Esophagus muscularis mucosa (tissue), 4 donors: ENCODE data around the gene HOXB7. TPM values are rescaled to one million over a fixed set of nuclear protein-coding genes. Genes with fewer than 3 reads are reported as not detected.

ENCODE experiments used
- DNase-seq: peaks from one replicate; pipeline ENCODE4 v3.0.0-alpha.2; 2017; ENCODE audit errors: extremely low spot score
- H3K27ac ChIP-seq, 4 donors: fragments of 200-600 bp; sonication (generic); replicated peaks in 1 of 4; 1 replicate in 3 of 4; 2 replicates in 1 of 4; pipeline ENCODE4 v1.5.1; 2016 to 2019; ENCODE audit warnings: mild to moderate bottlenecking in 1 of 4
- H3K27me3 ChIP-seq, 4 donors: fragments of 200-600 bp; sonication (generic); one replicate each; pipeline versions ENCODE4 v1.5.1 to v1.6.0; 2016 to 2019
- H3K36me3 ChIP-seq, 4 donors: fragments of 200-600 bp; sonication (generic); one replicate each; pipeline ENCODE4 v1.5.1; 2016 to 2019
- H3K4me1 ChIP-seq, 4 donors: fragments of 200-600 bp; sonication (generic); one replicate each; pipeline ENCODE4 v1.5.1; 2016 to 2019
- H3K4me3 ChIP-seq, 4 donors: fragments of 200-600 bp; sonication (generic); 1 replicate in 2 of 4; 2 replicates in 2 of 4; pipeline ENCODE4 v1.5.1; 2016 to 2019; ENCODE audit warnings: mild to moderate bottlenecking in 4 of 4, moderate library complexity in 1 of 4
- H3K9me3 ChIP-seq, 4 donors: fragments of 200-600 bp; sonication (generic); 1 replicate in 3 of 4; 2 replicates in 1 of 4; pipeline ENCODE4 v1.5.1; 2016 to 2019
- EP300 ChIP-seq: sonication (generic); formaldehyde crosslinking; IDR thresholded peaks from one replicate; pipeline ENCODE4 v1.6.1; 2017; ENCODE audit warnings: antibody characterized with exemption
- POLR2A ChIP-seq: fragments of 450-650 bp; IDR thresholded peaks from one replicate; pipeline ENCODE4 v1.6.1; 2017; ENCODE audit warnings: antibody characterized with exemption, moderate library complexity, mild to moderate bottlenecking, low read depth
- POLR2AphosphoS5 ChIP-seq, 2 donors: sonication (generic); formaldehyde crosslinking; IDR thresholded peaks; one replicate each; pipeline ENCODE4 v1.6.1; 2017; ENCODE audit warnings: antibody characterized with exemption in 2 of 2
- WGBS: methylation state at CpG from one replicate; pipeline ENCODE4 v1.1.5; 2018; 5-methylcytosine and 5-hydroxymethylcytosine counted together
- intact Hi-C: fragments of 100-400 bp; cut with DNase I; formaldehyde crosslinking; loops from one replicate; pipeline ENCODE4 v1.15.1; 2023
- total RNA-seq, 4 donors: library from RNA; depleted of rRNA; stranded (reverse); fragments of >200 nt; gene quantifications; one replicate each; pipeline versions ENCODE4 v1.1.0 to v1.2.1, GENCODE V29; 2016
- TF ChIP-seq, protein P1 (sequence below), 3 experiments: fragments of 200-600 bp in 2 of 3; fragments of 450-650 bp in 1 of 3; sonication (generic) in 2 of 3; IDR thresholded peaks; one replicate each; pipeline ENCODE4 v1.5.1; 2017 to 2019; ENCODE audit warnings: antibody characterized with exemption in 3 of 3, mild to moderate bottlenecking in 2 of 3, moderate library complexity in 1 of 3

HOXB7 gene
- total RNA-seq, 4 donors from 2014 or later: 0.52 to 1.7 (median 0.66) TPM

DNA sequence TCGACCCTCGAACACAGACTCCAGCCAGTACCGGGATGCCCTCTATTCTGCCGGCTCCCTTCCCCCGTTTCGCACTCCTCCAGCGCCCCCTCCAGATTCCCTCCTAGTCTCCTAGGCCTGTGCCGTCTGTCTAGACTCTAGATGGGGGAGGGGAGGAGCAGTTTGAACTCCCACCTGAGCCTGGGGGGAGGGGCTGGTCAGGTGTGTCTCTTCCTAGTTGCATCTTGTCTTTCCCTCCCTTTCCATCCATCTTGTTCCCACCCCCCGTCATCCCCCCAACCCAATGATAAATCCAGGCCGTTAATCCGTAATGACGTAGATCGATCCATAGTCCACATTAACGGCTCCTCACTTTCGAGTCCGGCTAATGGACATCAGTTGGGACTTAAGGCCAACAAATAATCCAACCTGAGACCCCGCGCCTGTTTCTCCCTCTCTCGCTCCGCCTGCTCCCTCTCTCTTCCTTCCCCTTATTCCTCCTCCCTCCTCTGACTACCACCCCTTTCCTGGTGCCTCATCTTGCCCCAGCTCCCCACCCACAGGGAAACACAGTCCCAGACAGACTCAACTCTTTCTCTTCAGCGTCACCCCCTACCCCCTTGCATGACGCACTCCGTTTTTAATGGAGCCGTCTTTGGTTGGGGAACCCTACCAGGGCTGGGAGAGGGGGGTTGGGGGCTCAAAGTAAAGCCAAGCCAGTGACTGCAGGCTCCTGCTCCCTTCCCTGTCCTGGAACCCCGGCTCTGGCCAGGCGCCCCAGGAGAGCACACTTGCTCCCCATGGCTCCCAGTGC, 13.9 kb downstream of the HOXB7 start:
- Histone ChIP-seq H3K9me3 (no peaks in the 10 kb centered on the region), H3K36me3 (no peaks in the 10 kb centered on the region), H3K4me3 (peak overlapping the region; percentile 56 to 60 (median 57)), H3K27ac (peak overlapping the region in 3 of 4 donors; percentile 51 to 66 (median 63)), H3K4me1 (peaks cover 33 to 60% (median 53%) of the 10 kb centered on the region in 4 donors), H3K27me3 (peaks cover 11 to 97% (median 57%) of the 10 kb centered on the region in 4 donors)
- intact Hi-C loops: no loop called here
- 18% methylated on average over 26 of the region's 26 CpGs for WGBS
- TF ChIP-seq POLR2AphosphoS5 (IDR thresholded peaks at IDR 0.05) (no peak), EP300 (no peak), POLR2A (no peak)
- TF ChIP-seq, protein P1, sequence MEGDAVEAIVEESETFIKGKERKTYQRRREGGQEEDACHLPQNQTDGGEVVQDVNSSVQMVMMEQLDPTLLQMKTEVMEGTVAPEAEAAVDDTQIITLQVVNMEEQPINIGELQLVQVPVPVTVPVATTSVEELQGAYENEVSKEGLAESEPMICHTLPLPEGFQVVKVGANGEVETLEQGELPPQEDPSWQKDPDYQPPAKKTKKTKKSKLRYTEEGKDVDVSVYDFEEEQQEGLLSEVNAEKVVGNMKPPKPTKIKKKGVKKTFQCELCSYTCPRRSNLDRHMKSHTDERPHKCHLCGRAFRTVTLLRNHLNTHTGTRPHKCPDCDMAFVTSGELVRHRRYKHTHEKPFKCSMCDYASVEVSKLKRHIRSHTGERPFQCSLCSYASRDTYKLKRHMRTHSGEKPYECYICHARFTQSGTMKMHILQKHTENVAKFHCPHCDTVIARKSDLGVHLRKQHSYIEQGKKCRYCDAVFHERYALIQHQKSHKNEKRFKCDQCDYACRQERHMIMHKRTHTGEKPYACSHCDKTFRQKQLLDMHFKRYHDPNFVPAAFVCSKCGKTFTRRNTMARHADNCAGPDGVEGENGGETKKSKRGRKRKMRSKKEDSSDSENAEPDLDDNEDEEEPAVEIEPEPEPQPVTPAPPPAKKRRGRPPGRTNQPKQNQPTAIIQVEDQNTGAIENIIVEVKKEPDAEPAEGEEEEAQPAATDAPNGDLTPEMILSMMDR (IDR thresholded peaks at IDR 0.05): no peak
- DNase-seq: no peak

DNA sequence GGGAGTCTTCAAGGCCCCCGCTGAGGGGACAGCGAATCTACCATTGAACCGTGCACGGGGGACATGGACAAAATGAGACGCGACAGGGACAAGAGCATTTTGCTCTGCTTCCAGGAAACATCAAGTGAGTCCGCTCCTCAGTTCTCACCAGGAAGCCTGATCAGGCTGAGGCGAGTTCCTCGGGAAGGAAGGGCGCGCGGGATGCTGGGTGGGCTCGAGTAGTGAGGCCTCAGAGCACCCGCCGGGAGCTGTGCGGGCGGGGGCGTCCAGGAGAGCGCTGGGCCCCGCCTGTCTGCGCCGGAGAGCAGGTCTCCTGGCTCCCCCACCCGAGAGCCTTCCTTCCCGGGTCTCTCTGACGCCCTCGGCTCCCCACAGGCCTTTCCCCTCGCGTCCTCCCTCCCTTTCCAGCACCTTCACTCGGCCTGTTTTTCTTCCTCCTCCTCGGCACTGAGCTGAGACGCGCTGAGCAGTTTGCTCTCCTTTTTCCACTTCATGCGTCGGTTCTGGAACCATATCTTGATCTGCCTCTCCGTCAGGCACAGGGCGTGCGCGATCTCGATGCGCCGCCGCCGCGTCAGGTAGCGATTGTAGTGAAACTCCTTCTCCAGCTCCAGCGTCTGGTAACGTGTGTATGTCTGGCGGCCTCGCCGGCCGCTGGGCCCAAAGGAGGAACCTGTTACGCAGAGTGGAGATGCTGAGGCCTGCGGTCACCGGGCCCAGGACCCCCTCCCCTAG, 14.7 kb downstream of the HOXB7 start:
- H3K36me3 ChIP-seq: no peaks in the 10 kb centered on the region
- H3K9me3 ChIP-seq: no peaks in the 10 kb centered on the region
- peaks cover 6 to 95% (median 49%) of the 10 kb centered on the region in 4 donors for H3K27me3 ChIP-seq
- no peak overlapping the region for H3K27ac ChIP-seq
- H3K4me1 ChIP-seq: peaks cover 33 to 61% (median 56%) of the 10 kb centered on the region in 4 donors
- no peak for TF ChIP-seq POLR2AphosphoS5 (IDR thresholded peaks at IDR 0.05)
- no peak for TF ChIP-seq EP300
- no peak for TF ChIP-seq POLR2A
- TF ChIP-seq, protein P1 (IDR thresholded peaks at IDR 0.05): no peak
- WGBS: 37% methylated on average over 42 of the region's 54 CpGs
- DNase-seq: no peak
- H3K4me3 ChIP-seq: peak overlapping the region; percentile 56 to 60 (median 57)
- intact Hi-C loops: loop anchor here (2.0 kb wide), 1 partner anchor 103 kb away; no protein-coding TSS in a partner anchor

- Histone ChIP-seq H3K27ac (no peak overlapping the region), H3K9me3 (no peaks in the 10 kb centered on the region), H3K36me3 (no peaks in the 10 kb centered on the region), H3K27me3 (peaks cover 6 to 88% (median 42%) of the 10 kb centered on the region in 4 donors), H3K4me3 (no peak overlapping the region), H3K4me1 (peaks cover 33 to 61% (median 56%) of the 10 kb centered on the region in 4 donors)
- WGBS: 69% methylated on average over 24 of the region's 25 CpGs
- DNase-seq: no peak
- intact Hi-C loops: loop anchor here (2.0 kb wide), 1 partner anchor 103 kb away; no protein-coding TSS in a partner anchor
- TF ChIP-seq, protein P1 (IDR thresholded peaks at IDR 0.05): no peak
- TF ChIP-seq EP300: no peak
- TF ChIP-seq POLR2A: no peak
- TF ChIP-seq POLR2AphosphoS5 (IDR thresholded peaks at IDR 0.05): no peak
These were observed 15.4 kb downstream of the HOXB7 start for GRCh38 chr17:48595278-48595999.

GRCh38 chr17:48594538-48595277, 16.1 kb downstream of the HOXB7 start:
- H3K27me3 ChIP-seq: peaks cover 6 to 81% (median 36%) of the 10 kb centered on the region in 4 donors
- 86% methylated on average over 25 of the region's 25 CpGs for WGBS
- H3K4me3 ChIP-seq: no peak overlapping the region
- H3K36me3 ChIP-seq: no peaks in the 10 kb centered on the region
- H3K4me1 ChIP-seq: peaks cover 33 to 61% (median 56%) of the 10 kb centered on the region in 4 donors
- H3K9me3 ChIP-seq: no peaks in the 10 kb centered on the region
- H3K27ac ChIP-seq: peak overlapping the region in 1 of 4 donors; percentile 56
- TF ChIP-seq POLR2AphosphoS5 (IDR thresholded peaks at IDR 0.05) (no peak), POLR2A (no peak), EP300 (no peak)
- TF ChIP-seq, protein P1 (IDR thresholded peaks at IDR 0.05): no peak
- intact Hi-C loops: loop anchor here (1.0 to 5.0 kb wide), 3 partner anchors 102 to 257 kb away; no protein-coding TSS in a partner anchor
- no peak for DNase-seq
